NCI-H1092 (cell line): ENCODE results near the gene CES2.
"Not testable (repeated sequence)": the region's sequence is repeated elsewhere in the genome, so short reads cannot be mapped to it uniquely, and the experiment has no call there.

ENCODE experiments used
- DNase-seq: peaks from one replicate; lab custom pipeline; 2025; lab: John Stamatoyannopoulos, UW

The CES2 gene

DNA sequence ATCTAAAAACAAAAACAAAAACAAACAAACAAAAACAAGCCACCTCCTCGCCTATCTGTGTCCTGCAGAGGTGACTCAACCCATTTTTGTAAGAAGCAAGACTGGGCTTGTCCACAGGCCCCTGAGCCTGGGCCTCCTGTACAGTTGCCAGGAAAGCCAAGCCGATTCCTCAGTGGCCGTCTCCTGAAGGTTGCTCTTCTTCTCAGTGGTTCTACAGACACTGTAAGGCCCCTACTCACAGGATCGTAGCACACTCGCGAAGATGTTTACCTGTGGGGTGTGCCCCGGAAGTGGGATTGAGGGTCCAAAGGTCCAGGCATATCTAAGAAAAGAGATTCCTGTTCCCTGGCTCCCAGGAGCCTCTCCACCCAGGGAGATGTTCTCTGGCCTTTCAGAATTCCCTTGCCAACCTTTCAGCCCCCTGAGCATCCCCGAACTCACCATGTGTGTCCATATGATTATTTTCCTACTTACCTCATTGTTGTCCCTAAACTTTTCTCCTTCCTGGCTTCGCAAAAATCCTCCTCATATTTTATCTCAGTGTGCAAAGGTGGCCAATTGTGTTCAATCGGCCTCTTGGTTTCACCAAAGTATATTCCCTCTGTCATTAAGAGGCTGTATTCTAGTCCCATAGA lies 18.3 kb downstream of the CES2 start:
- DNase-seq: no peak

DNA sequence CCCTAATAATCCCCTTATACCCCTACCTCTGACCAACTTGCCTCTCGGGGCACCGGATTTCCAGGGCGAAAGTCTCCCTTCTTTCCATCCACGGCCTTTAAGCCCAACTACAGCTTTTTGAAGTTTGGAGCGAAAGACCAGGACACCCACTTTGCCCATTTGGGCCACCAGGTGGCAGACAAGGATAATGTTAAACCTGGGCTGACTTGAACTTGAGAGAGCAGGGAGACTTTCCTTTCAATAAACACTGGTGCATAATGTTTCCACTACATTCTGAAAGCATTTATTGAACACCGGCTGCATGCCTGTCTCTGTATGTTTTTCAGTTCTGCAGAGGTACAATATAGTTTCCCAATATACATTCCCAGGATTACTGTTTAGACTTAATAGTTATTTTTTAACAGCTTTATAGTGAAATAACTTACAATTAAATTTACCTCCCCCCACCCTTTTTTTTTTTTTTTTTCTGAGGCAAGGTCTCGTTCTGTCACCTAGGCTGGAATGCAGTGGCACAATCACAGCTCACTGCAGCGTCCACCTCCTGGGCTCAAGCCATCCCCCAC lies 18.9 kb downstream of the CES2 start:
- DNase-seq: peak; percentile 49

DNA sequence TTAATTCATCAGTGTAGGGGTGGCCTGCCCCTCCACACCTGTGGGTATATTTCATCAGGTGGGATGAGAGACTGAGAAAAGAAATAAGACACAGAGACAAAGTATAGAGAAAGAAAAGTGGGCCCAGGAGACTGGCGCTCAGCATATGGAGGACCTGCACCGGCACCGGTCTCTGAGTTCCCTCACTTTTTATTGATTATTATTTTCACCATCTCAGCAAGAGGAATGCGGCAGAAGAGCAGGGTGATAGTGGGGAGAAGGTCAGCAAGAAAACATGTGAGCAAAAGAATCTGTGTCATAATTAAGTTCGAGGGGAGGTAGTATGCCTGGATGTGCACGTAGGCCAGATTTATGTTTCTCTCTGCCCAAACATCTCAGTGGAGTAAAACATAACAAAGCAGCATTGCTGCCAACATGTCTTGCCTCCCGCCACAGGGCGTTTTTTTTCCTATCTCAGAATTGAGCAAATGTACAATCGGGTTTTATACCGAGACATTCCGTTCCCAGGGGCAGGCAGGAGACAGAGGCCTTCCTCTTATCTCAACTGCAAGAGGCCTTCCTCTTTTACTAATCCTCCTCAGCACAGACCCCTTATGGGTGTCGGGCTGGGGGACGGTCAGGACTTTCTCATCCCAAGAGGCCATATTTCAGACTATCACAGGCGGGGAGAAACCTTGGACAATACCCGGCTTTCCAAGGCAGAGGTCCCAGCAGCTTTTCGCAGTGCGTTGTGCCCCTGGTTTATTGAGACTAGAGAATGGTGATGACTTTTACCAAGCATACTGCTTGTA lies 20.2 kb downstream of the CES2 start:
- not testable (repeated sequence) for DNase-seq

DNA sequence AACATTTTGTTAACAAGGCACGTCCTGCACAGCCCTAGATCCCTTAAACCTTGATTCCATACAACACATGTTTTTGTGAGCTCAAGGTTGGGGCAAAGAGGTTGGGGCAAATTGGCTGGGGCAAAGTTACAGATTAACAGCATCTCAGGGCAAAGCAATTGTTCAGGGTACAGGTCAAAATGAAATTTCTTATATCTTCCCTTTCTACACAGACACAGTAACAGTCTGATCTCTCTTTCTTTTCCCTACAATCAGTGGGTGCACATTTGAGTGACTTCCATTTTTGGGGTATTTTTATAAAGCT lies 20.8 kb downstream of the CES2 start:
- not testable (repeated sequence) for DNase-seq

DNA sequence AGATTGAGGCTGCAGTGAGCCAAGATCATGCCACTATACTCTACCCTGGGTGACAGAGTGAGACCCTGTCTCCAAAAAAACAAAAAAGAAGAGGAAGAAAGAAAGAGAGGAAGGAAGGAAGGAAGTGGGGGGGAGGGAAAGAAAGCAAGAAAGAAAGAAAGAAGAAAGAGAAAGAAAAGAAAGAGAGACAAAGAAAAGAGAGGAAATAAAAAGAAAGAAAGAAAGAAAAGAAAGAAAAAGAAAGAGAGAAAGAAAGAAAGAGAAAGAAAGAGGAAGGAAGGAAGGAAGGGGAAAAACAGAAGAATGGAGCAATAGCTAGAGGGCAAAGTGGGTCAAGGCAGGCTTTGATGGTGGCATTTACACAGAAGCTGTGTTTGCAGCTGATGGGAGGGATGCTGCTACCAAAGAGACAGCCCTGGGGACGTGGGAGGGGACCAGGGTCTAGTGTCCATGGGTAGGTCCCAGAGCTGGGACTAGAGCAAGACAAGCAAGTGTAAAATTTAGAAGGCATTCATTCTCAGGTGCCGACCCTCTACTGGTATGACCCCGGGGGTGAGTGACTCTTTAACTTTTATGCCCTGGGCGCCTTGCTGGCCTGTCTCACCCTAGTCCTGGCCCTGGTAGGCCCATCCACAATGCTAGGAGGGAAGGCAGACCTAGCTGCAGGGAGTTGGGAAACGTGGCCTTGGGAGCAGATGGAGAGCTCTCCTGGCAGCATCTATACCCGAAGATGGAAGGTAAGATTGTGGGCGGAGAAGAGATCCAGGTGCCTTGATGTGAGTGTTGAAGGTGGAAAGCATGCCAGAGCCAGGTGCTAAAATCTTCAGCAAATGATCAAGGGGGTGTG lies 23.8 kb downstream of the CES2 start:
- no peak for DNase-seq

DNA sequence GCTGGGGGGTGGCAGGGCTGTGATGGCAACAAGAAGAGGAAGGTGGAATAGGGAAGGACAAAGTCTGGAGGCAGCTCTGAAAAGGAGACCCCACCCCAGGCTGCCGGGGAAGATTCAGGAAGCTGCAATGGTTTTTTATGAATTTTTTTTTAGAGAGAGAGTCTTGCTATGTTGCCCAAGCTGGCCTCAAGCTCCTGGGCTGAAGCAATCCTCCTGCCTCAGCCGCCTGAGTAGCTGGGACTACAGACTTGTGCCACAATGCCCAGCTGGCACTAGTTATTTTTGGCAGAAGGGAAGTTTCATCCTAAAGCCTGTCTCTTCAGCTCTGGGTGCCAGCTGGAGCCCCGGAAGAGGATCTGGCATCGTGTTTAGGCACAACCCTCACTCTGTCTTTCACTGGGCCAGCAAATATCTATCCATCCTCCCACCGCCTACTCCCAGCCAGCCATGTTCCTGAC lies 24.4 kb downstream of the CES2 start:
- no peak for DNase-seq

DNA sequence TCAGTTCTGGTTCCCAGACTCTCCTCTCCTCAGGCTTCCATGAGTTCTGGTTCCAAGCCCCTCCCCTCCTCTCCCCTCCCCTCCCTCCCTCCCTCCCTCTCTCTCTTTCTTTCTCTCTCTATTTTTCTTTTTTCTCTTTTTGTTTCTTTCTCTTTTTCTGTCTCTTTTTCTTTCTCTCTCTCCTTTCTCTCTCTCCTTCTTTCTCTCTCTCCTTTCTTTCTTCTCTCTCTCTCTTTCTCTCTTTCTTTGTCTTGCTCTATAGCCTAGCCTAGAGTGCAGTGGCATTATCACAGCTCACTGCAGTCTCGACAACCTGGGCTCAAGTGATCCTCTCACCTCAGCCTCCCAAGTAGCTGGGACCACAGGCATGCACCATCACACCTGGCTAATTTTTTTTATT lies 25.0 kb downstream of the CES2 start:
- DNase-seq: no peak

DNA sequence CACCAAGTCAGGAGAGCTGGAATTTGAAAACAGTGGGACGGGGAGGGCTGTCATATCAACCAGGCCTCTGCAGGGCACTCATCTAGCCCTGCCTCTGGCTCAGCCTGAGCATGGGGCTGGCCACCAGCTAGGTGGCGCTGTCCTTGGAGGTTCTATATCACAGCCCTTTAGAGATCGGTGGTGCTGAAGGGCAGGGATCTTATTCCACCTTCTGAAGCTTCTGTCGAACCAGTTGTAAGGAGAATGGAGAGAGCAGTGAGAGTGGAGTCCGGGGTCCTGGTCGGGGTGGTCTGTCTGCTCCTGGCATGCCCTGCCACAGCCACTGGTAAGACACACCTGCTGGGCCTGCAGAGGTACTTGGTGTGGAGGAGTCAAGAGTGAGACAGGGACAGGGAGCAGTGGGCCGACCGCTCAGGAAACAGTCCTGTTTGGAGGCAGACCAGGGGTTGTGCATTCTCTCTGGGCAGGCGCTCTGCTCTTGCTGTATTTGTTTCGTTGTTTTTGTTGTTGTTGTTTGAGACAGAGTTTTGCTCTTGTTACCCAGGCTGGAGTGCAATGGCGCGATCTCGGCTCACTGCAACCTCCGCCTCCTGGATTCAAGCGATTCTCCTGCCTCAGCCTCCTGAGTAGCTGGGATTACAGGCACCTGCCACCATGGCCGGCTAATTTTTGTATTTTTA lies 25.9 kb downstream of the CES2 start, which contains the start of gene CES3:
Gene CES3, plus strand, starts transcription at position 202 of the 680 bp plus-strand sequence. Its CDS starts 42 bp downstream, at position 244.
- peak; percentile 59 for DNase-seq

DNA sequence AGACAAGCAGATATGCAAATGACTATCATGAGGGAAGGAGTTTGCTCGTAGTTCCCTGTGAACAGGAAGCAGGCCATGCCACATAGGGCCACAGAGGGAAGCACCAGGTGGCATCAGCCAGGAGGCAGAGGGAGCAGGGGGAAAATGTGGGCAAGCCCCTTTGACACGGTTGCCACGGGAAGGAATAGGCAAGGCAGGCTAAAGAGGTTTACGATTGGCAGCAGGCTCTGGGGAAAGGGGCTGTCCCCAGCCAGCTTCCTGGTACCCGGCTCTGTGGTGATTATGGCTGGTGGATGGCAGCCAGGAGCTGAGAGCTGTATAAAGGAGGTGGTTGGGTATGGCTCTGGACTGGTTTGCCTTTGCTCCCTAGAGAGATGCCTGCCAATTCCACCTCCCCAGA lies 26.6 kb downstream of the CES2 start:
- peak; percentile 75 for DNase-seq

DNA sequence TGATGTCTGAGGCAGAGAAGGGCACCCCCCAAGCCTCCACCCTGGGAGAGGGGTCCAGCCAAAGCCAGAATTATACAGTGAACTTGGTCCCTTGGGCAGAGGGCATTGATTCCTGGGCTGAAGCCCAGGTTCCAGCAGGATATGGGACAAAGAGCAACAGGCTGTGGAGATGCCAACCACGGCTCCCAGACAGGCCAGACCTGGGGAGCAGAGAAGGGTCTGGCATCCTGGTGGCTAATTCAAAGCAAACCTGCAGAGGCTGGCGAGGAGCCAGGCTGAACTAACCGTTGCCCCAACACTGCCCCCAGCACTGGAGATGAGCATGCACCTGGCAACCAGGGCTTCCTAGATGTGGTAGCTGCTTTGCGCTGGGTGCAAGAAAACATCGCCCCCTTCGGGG lies 28.7 kb downstream of the CES2 start:
- DNase-seq: no peak

DNA sequence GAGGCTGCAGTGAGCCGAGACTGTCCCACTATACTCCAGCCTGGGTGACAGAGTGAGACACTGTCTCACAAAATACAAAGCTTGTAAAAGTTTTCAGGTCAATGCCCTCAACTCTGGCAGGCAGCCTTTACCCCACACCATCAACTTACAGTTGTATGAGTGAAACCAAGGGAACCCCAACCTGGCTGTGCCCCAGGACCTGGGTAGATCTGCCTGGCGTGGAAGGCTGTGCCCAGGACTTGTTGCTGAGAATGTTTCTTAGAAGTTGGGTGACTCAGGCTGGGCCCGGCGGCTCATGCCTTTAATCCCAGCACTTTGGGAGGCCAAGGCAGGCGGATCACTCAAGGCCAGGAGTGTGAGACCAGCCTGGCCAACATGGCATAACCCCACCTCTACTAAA lies 33.5 kb downstream of the CES2 start:
- no peak for DNase-seq

DNA sequence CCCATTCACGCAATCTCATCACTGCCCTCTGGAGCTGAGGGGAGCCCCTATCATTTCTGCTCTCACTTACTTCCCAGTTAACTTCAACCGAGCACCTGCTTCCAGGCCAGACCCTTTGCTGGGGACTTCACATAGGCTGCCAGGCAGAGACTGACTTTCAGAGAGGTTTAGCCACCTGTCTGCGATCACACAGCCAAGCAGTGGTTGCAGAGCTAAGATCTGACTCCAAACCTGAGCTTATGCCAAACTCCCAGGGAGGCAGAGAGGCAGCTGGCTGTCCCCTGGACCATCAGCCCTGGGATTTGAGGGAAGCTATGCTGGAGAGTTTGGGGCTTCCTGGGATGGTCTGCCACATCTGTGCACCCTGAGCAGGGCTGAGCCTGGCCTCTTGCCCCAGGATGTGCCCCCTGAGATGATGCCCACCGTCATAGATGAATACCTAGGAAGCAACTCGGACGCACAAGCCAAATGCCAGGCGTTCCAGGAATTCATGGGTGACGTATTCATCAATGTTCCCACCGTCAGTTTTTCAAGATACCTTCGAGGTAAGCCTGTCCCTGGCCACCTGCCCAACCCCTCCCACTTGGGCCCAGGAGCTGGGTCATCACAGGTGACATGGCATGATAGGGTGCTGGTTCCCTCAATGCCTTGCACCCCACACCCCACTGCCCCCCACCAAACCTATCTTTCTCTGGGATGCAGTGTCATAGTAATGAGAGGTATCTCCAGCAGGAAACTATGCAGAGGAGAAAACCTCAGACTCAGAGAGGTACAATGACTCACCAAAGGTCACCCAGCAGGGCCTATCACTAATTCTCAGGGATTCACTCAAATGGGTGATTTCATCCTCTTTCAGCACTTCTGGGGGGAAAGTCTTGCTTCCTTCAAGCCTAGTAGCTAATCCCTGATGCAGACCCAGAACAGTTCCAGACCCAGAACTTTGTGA lies 35.7 kb downstream of the CES2 start:
- DNase-seq: no peak

DNA sequence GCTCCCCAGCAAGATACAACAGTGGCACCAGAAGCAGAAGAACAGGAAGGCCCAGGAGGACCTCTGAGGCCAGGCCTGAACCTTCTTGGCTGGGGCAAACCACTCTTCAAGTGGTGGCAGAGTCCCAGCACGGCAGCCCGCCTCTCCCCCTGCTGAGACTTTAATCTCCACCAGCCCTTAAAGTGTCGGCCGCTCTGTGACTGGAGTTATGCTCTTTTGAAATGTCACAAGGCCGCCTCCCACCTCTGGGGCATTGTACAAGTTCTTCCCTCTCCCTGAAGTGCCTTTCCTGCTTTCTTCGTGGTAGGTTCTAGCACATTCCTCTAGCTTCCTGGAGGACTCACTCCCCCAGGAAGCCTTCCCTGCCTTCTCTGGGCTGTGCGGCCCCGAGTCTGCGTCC lies 37.7 kb downstream of the CES2 start:
- DNase-seq: no peak

DNA sequence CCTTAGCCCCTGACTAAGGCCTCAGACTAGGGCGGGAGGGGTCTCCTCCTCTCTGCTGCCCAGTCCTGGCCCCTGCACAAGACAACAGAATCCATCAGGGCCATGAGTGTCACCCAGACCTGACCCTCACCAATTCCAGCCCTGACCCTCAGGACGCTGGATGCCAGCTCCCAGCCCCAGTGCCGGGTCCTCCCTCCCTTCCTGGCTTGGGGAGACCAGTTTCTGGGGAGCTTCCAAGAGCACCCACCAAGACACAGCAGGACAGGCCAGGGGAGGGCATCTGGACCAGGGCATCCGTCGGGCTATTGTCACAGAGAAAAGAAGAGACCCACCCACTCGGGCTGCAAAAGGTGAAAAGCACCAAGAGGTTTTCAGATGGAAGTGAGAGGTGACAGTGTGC lies 38.4 kb downstream of the CES2 start:
- DNase-seq: no peak

DNA sequence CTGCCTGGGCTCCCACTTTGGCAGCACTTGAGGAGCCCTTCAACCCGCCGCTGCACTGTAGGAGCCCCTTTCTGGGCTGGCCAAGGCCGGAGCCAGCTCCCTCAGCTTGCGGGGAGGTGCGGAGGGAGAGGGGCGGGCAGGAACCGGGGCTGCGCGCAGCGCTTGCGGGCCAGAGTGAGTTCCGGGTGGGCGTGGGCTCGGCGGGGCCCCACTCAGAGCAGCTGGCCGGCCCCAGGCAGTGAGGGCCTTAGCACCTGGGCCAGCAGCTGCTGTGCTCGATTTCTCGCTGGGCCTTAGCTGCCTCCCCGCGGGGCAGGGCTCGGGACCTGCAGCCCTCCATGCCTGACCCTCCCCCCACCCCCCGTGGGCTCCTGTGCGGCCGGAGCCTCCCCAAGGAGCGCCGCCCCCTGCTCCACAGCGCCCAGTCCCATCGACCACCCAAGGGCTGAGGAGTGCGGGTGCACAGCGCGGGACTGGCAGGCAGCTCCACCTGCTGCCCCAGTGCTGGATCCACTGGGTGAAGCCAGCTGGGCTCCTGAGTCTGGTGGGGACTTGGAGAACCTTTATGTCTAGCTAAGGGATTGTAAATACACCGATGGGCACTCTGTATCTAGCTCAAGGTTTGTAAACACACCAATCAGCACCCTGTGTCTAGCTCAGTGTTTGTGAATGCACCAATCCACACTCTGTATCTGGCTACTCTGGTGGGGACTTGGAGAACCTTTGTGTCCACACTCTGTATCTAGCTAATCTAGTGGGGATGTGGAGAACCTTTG lies 39.0 kb downstream of the CES2 start:
- DNase-seq: not testable (repeated sequence)

DNA sequence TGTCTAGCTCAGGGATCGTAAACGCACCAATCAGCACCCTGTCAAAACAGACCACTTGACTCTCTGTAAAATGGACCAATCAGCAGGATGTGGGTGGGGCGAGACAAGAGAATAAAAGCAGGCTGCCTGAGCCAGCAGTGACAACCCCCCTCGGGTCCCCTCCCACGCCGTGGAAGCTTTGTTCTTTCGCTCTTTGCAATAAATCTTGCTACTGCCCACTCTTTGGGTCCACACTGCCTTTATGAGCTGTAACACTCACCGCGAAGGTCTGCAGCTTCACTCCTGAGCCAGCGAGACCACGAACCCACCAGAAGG lies 39.6 kb downstream of the CES2 start:
- DNase-seq: not testable (repeated sequence)

DNA sequence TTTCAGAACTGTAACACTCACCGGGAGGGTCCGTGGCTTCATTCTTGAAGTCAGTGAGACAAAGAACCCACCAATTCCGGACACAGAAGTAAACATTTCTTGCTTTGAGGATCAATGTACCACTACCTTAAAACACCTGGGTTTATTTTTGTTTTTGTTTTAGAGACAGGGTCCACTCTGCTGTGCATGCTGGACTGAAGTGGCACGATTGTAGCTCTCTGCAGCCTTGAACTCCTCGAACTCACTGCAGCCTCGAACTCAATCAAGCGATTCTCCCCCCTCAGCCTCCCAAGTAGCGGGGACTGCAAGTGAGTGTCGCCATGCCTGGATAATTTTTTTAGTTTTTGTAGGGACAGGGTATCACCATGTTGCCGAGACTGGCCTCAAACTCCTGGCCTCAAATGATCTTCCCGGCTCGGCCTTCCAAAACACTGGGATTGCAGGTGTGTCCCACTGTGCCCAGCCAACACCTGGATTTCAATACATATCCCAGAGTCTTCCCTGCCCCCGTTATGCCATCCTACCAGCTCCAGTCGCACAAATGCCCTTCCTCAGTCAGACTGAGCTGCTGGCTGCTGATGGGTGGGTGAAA lies 40.1 kb downstream of the CES2 start:
- DNase-seq: no peak

DNA sequence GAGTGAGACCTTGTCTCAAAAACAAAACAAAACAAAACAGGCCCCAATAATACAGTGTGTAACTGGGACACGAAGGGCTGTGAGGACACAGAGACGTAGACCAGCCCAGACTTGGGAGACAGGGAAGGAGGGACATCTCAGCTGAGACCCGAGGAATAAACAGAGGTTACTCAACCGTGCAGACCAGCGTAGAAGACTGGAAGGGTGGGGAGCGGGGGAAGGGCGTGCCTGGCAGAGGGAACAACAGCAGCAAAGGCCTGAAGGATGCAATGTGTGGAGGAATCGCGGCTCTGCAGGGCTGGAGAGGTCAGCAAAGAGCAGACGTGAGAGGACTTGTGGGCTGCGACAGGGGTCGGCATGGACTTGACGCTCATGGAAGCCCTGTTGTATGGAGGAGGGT lies 41.4 kb downstream of the CES2 start:
- no peak for DNase-seq

DNA sequence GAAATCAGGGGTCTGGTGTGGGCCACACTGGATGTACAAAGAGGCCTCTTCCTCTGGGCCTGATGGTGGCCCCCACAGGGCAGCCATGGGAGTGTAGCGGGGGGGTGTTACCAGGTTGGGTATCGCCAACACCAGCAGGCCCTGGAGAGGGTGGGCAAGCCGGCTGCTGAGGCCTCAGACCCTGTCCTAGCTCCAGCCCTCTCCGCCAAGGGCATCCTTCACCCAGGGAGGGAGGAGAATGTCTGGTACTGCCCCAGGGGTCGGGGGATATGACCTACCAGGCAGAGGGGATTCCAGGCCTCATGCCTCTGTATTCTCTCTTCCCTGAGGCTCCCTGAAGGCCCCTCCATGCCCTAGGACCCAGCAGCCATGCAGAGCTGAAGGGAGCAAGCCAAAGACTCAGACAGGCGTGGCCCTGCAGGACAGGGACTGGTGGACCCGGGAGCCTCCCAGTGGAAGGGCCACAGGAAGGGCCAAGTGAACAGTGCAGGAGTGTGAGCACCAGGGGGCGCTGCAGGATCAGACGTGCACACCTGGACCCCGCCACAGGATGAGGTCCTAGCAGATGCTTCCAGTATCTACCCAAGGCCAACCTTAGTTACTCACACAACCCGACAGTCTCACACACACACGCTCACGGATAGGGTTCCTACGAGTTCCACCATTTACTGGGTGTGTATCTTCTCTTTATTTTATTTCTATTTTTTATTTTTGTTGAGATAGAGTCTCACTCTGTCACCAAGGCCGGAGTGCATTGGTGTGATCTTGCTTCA lies 42.2 kb downstream of the CES2 start:
- peak; percentile 67 for DNase-seq
